Vagina (tissue), 2 donors: ENCODE measurements around the gene GPR62. TPM values are rescaled to one million over a fixed set of nuclear protein-coding genes. Genes with fewer than 3 reads are reported as not detected.

Experiments used
- DNase-seq, 2 donors: peaks; one replicate each; pipeline ENCODE4 v3.0.0-alpha.2; 2017; ENCODE audit errors: extremely low spot score in 2 of 2
- H3K27ac ChIP-seq: fragments of 200-600 bp; sonication (generic); one replicate; pipeline ENCODE4 v1.5.1; 2019
- H3K27me3 ChIP-seq: fragments of 200-600 bp; sonication (generic); one replicate; pipeline ENCODE4 v1.5.1; 2019
- H3K36me3 ChIP-seq, 2 donors: fragments of 200-600 bp; sonication (generic); one replicate each; pipeline ENCODE4 v1.5.1; 2017 to 2019
- H3K4me1 ChIP-seq: fragments of 200-600 bp; sonication (generic); one replicate; pipeline ENCODE4 v1.5.1; 2019
- H3K4me3 ChIP-seq, 2 donors: fragments of 200-600 bp; sonication (generic); 1 replicate in 1 of 2; 2 replicates in 1 of 2; pipeline ENCODE4 v1.5.1; 2016 to 2019
- H3K9me3 ChIP-seq: fragments of 200-600 bp; sonication (generic); one replicate; pipeline ENCODE4 v1.5.1; 2019
- CTCF ChIP-seq, 3 experiments: fragments of 450-650 bp in 2 of 3; fragments of 200-600 bp in 1 of 3; sonication (generic) in 1 of 3; IDR thresholded peaks; one replicate each; pipeline ENCODE4 v1.5.1; 2017 to 2019; ENCODE audit warnings: antibody characterized with exemption in 3 of 3, mild to moderate bottlenecking in 2 of 3, moderate library complexity in 2 of 3
- POLR2A ChIP-seq, 2 donors: fragments of 450-650 bp; IDR thresholded peaks; one replicate each; pipeline ENCODE4 v1.6.1; 2017; ENCODE audit warnings: antibody characterized with exemption in 2 of 2, mild to moderate bottlenecking in 2 of 2, moderate library complexity in 2 of 2
- POLR2AphosphoS5 ChIP-seq, 2 donors: sonication (generic); formaldehyde crosslinking; IDR thresholded peaks; one replicate each; pipeline ENCODE4 v1.9.0; 2017; ENCODE audit warnings: antibody characterized with exemption in 2 of 2, mild to moderate bottlenecking in 2 of 2, low read depth in 1 of 2; ENCODE audit not compliant: insufficient read depth in 1 of 2
- intact Hi-C: fragments of 100-400 bp; cut with DNase I; formaldehyde crosslinking; loops from one replicate; pipeline ENCODE4 v1.15.1; 2023
- total RNA-seq: library from RNA; depleted of rRNA; stranded (reverse); fragments of >200 nt; gene quantifications from one replicate; pipeline ENCODE4 v1.2.3, GENCODE V29; 2016

GPR62 gene
- total RNA-seq = not detected

- DNase-seq = no peak
- H3K36me3 ChIP-seq = peaks cover 0 to 7% of the 10 kb centered on the region in 2 donors
- intact Hi-C loops = no loop called here
These were observed at the start of gene GPR62 for GRCh38 chr3:51955175-51955892. GPR62 (plus strand) TSS chr3:51955381; CDS start chr3:51955653, 272 bp downstream.

GRCh38 chr3:51908026-51908425 is 47.2 kb upstream of the GPR62 start:
- no peaks in the 10 kb centered on the region for H3K9me3 ChIP-seq
- no peak for DNase-seq
- TF ChIP-seq CTCF (IDR thresholded peaks at IDR 0.05) (no peak), POLR2A (IDR thresholded peaks at IDR 0.05) (no peak), POLR2AphosphoS5 (IDR thresholded peaks at IDR 0.05; ENCODE audit: insufficient read depth in 1 of 2, low read depth in 1 of 2) (no peak)
- no peaks in the 10 kb centered on the region for H3K4me1 ChIP-seq
- no peaks in the 10 kb centered on the region for H3K27me3 ChIP-seq
- H3K27ac ChIP-seq = no peak overlapping the region
- no peaks in the 10 kb centered on the region for H3K36me3 ChIP-seq
- intact Hi-C loops = no loop called here
- H3K4me3 ChIP-seq = no peak overlapping the region

More at GRCh38 chr3:51955175-51955892, at the start of gene GPR62:
- TF ChIP-seq CTCF (IDR thresholded peaks at IDR 0.05) (no peak), POLR2A (IDR thresholded peaks at IDR 0.05) (no peak), POLR2AphosphoS5 (IDR thresholded peaks at IDR 0.05; ENCODE audit: insufficient read depth in 1 of 2, low read depth in 1 of 2) (no peak)
- no peaks in the 10 kb centered on the region for H3K9me3 ChIP-seq
- H3K4me1 ChIP-seq = peaks cover 15% of the 10 kb centered on the region
- H3K4me3 ChIP-seq = peak within 1 kb of the TSS; percentile 39 to 66
- no peaks in the 10 kb centered on the region for H3K27me3 ChIP-seq
- peak within 1 kb of the TSS; percentile 30 for H3K27ac ChIP-seq

- H3K4me1 ChIP-seq = no peaks in the 10 kb centered on the region
- H3K36me3 ChIP-seq = no peaks in the 10 kb centered on the region
- intact Hi-C loops = no loop called here
- H3K27me3 ChIP-seq = no peaks in the 10 kb centered on the region
- H3K27ac ChIP-seq = no peak overlapping the region
- no peak overlapping the region for H3K4me3 ChIP-seq
- H3K9me3 ChIP-seq = no peaks in the 10 kb centered on the region
- TF ChIP-seq POLR2A (IDR thresholded peaks at IDR 0.05) (no peak), POLR2AphosphoS5 (IDR thresholded peaks at IDR 0.05; ENCODE audit: insufficient read depth in 1 of 2, low read depth in 1 of 2) (no peak), CTCF (IDR thresholded peaks at IDR 0.05) (no peak)
- no peak for DNase-seq
These were observed 38.8 kb upstream of the GPR62 start for GRCh38 chr3:51916418-51916817.

GRCh38 chr3:51921081-51921578 is 34.1 kb upstream of the GPR62 start:
- Histone ChIP-seq H3K27me3 (no peaks in the 10 kb centered on the region), H3K36me3 (no peaks in the 10 kb centered on the region), H3K9me3 (no peaks in the 10 kb centered on the region), H3K4me1 (no peaks in the 10 kb centered on the region), H3K27ac (no peak overlapping the region), H3K4me3 (no peak overlapping the region)
- TF ChIP-seq CTCF (IDR thresholded peaks at IDR 0.05) = no peak
- TF ChIP-seq POLR2AphosphoS5 (IDR thresholded peaks at IDR 0.05; ENCODE audit: insufficient read depth in 1 of 2, low read depth in 1 of 2) = no peak
- TF ChIP-seq POLR2A (IDR thresholded peaks at IDR 0.05) = no peak
- intact Hi-C loops = no loop called here
- no peak for DNase-seq
